NCI-H748 (cell line): Measurements from ENCODE around the gene ATXN1.

Experiments
- DNase-seq: peaks from one replicate; lab custom pipeline; 2025; ENCODE audit not compliant: unreplicated experiment; lab: John Stamatoyannopoulos, UW

ATXN1 gene

GRCh38 chr6:16354692-16355091 is 406.6 kb downstream of the ATXN1 start:
- no peak for DNase-seq

- DNase-seq = no peak
These were observed 408.3 kb downstream of the ATXN1 start for GRCh38 chr6:16352821-16353438.

GRCh38 chr6:16352258-16352635 is 409.0 kb downstream of the ATXN1 start:
- no peak for DNase-seq

- DNase-seq = no peak
These were observed 411.7 kb downstream of the ATXN1 start for GRCh38 chr6:16349544-16349943.

- no peak for DNase-seq
These were observed 414.4 kb downstream of the ATXN1 start for GRCh38 chr6:16346831-16347230.

GRCh38 chr6:16345449-16346330 is 415.6 kb downstream of the ATXN1 start:
- DNase-seq = peak; percentile 94

GRCh38 chr6:16344756-16345155 is 416.5 kb downstream of the ATXN1 start:
- no peak for DNase-seq

- no peak for DNase-seq
These were observed 417.7 kb downstream of the ATXN1 start for GRCh38 chr6:16343593-16343992.

GRCh38 chr6:16339265-16339587 is 422.0 kb downstream of the ATXN1 start:
- no peak for DNase-seq

- DNase-seq = peak; percentile 34
These were observed 422.5 kb downstream of the ATXN1 start for GRCh38 chr6:16338577-16339264.

GRCh38 chr6:16337295-16337975 is 423.8 kb downstream of the ATXN1 start:
- DNase-seq = no peak

GRCh38 chr6:16336911-16337294 is 424.4 kb downstream of the ATXN1 start:
- DNase-seq = no peak

- no peak for DNase-seq
These were observed 425.0 kb downstream of the ATXN1 start for GRCh38 chr6:16336056-16336818.

GRCh38 chr6:16335176-16335575 is 426.1 kb downstream of the ATXN1 start:
- no peak for DNase-seq

- no peak for DNase-seq
These were observed 426.6 kb downstream of the ATXN1 start for GRCh38 chr6:16334671-16335070.

- DNase-seq = no peak
These were observed 427.7 kb downstream of the ATXN1 start for GRCh38 chr6:16333580-16333979.

- DNase-seq = peak; percentile 85
These were observed 429.1 kb downstream of the ATXN1 start for GRCh38 chr6:16332175-16332542.

GRCh38 chr6:16331384-16332174 is 429.7 kb downstream of the ATXN1 start:
- DNase-seq = peak; percentile 81

- DNase-seq = no peak
These were observed 432.0 kb downstream of the ATXN1 start for GRCh38 chr6:16329233-16329632.

- no peak for DNase-seq
These were observed 433.4 kb downstream of the ATXN1 start for GRCh38 chr6:16327777-16328325.
